Measurements from ENCODE around the gene TMEM9.

Gene TMEM9

DNA sequence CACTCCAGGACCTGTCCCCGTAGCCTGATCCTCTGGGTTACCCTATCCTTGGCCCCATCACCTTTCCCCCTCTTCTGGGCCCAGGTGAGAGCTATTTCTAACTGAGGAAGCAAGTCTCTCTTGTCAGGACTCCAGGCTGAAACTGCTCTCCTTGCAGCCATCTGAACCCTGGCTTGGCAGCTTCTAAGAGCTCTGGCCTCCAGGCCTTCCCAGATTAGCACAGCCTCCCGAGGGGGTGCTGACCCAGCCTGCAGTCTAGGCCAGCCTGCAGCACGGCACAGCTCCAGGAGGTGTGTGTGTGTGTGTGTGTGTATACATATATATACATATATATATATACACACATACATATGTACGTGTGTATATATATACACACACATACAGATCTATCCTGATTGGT lies 59.4 kb downstream of the TMEM9 start:
- in situ Hi-C loops (cut with HindIII; ENCODE audit: low sequenced_read_pairs) = no loop called here
- no peak for TF ChIP-seq CTCF (IDR thresholded peaks at IDR 0.05; ENCODE audit: low read depth, low read length, missing control alignments)
- no peak for DNase-seq (ENCODE audit: low read depth)
- H3K4me3 ChIP-seq (ENCODE audit: low read depth, low read length) = no peak overlapping the region

- no peak for TF ChIP-seq CTCF (IDR thresholded peaks at IDR 0.05; ENCODE audit: low read depth, low read length, missing control alignments)
- no peak overlapping the region for H3K4me3 ChIP-seq (ENCODE audit: low read depth, low read length)
- in situ Hi-C loops (cut with HindIII; ENCODE audit: low sequenced_read_pairs) = no loop called here
- no peak for DNase-seq (ENCODE audit: low read depth)
Observed at GRCh38 chr1:201093962-201094361, 60.3 kb downstream of the TMEM9 start.

DNA sequence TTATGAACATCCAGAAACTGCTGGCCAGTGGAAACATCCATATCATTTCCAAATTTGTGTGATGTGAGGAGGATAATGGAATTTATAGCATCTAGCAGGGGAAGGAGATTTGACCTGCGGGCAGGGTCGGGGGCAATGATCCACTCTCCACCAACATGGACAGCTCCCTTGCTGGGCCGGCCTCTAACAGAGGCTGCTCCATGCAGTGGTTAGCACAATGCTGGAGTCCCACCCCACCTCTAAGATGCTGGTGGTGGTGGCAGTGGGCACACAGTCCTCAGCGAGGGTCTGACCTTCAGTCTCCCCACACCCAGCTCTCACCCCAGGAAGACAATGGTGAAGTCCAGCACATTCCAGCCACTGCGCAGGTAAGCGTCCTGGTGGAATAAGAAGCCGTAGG lies 60.7 kb downstream of the TMEM9 start:
- no peak for TF ChIP-seq CTCF (IDR thresholded peaks at IDR 0.05; ENCODE audit: low read depth, low read length, missing control alignments)
- in situ Hi-C loops (cut with HindIII; ENCODE audit: low sequenced_read_pairs) = no loop called here
- H3K4me3 ChIP-seq (ENCODE audit: low read depth, low read length) = no peak overlapping the region
- no peak for DNase-seq (ENCODE audit: low read depth)

GRCh38 chr1:201092738-201093137 lies 61.5 kb downstream of the TMEM9 start:
- in situ Hi-C loops (cut with HindIII; ENCODE audit: low sequenced_read_pairs) = no loop called here
- no peak overlapping the region for H3K4me3 ChIP-seq (ENCODE audit: low read depth, low read length)
- TF ChIP-seq CTCF (IDR thresholded peaks at IDR 0.05; ENCODE audit: low read depth, low read length, missing control alignments) = no peak
- no peak for DNase-seq (ENCODE audit: low read depth)

GRCh38 chr1:201091256-201091655 lies 63.0 kb downstream of the TMEM9 start:
- in situ Hi-C loops (cut with HindIII; ENCODE audit: low sequenced_read_pairs) = no loop called here
- DNase-seq (ENCODE audit: low read depth) = no peak
- no peak overlapping the region for H3K4me3 ChIP-seq (ENCODE audit: low read depth, low read length)
- no peak for TF ChIP-seq CTCF (IDR thresholded peaks at IDR 0.05; ENCODE audit: low read depth, low read length, missing control alignments)

- DNase-seq (ENCODE audit: low read depth) = no peak
- no peak for TF ChIP-seq CTCF (IDR thresholded peaks at IDR 0.05; ENCODE audit: low read depth, low read length, missing control alignments)
- no peak overlapping the region for H3K4me3 ChIP-seq (ENCODE audit: low read depth, low read length)
- in situ Hi-C loops (cut with HindIII; ENCODE audit: low sequenced_read_pairs) = no loop called here
Observed at GRCh38 chr1:201090541-201090940, 63.7 kb downstream of the TMEM9 start.

DNA sequence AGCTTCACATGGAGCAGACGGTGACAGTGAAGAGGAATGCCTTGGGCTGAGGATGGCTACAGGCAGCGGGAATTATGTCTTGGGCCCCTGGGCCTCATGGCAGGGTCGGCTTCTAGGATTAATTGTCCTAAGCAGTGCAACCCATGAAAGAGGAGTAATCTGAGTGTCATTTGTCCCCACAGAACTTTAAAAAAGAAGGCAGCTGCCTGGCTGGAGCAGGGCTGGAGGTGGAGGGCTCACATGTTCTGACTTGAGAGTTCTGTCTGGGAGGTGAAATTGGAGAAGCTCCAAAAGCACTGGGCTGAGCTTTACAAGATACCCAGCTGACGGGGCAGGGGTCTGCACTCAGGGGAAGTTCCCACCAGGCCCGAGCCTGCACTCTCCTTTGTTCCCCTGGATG lies 64.7 kb downstream of the TMEM9 start:
- H3K4me3 ChIP-seq (ENCODE audit: low read depth, low read length) = no peak overlapping the region
- no peak for TF ChIP-seq CTCF (IDR thresholded peaks at IDR 0.05; ENCODE audit: low read depth, low read length, missing control alignments)
- in situ Hi-C loops (cut with HindIII; ENCODE audit: low sequenced_read_pairs) = no loop called here
- DNase-seq (ENCODE audit: low read depth) = no peak
